NCI-H1436 treated with DMSO at 0.1 percent for 48 hours (cell line): ENCODE measurements around the gene YBX1.
"Not testable (repeated sequence)": the region's sequence is repeated elsewhere in the genome, so short reads cannot be mapped to it uniquely, and the experiment has no call there.

Experiments used
- DNase-seq: peaks from one replicate; lab custom pipeline; 2025; lab: John Stamatoyannopoulos, UW

YBX1 gene

DNA sequence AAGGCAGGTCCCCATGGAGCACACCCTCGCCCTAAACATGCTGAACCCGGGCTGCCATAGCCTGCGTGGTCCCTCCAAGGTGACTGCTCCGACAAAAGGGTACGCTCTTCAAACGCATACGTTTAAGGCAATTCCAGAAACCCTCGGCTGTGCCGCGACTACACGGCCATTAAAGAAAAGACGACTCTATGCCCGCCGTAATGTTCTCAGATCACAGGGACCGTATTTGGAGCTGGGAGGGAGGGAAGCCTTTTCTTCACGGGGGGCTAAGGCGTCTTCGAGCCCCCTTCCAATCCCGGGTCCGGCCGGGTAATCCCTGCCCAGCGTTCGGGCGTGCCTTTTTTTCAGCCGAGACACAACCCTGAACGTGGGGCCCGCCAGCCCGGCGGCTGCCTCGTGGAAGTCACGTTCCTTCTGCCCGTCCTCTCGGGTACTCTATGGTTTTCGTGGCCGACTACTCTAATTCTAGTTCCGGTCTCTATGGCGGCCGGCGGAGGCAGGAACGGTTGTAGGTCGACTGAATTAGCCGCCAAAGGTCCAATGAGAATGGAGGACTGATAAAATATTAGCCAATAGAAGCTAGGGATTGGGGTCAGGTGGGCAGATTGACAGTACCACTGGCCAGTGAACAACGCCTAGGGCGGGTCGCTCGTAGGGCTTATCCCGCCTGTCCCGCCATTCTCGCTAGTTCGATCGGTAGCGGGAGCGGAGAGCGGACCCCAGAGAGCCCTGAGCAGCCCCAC is at the start of gene YBX1:
TSS of gene YBX1 (plus strand) at position 678 of the 743 bp plus-strand sequence. CDS start 148 bp downstream, outside the sequence.
- DNase-seq: peak; percentile 99

DNA sequence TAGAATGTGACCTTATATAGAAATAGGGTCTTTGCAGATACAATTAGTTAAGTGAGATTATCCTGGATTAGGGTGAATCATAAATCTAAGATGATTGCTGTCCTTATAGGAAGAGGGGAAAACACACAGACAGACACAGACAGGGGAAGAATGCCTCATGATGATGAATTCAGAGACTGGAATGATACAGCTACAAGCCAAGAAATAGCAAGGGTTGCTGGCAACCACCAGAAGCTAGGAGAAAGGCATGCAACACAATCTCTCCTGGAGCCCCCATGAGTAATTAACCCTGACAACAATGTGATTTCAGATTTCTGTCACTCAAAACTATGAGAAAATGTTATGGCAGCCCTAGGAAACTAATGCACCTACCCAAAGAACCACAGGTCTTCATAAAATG is 43.1 kb upstream of the YBX1 start:
- no peak for DNase-seq

DNA sequence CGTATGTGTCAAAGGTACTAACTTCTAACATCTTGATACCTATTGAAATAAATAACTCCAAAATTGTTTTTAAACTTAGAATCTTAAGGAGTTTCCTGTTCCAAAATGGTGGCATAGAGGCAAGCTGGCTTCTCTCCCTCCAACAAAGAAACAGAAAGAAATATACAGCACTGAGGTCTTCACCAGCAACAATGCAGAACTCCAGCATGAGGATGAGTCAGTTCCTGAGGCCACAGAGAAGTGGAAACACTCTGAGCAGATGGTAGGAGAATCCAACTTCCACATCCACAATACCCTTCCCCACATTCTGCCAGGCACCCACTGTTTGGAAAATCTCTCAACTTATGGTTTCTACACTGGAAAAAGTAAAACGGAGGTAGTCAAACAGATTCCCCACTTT is 36.2 kb upstream of the YBX1 start:
- DNase-seq: no peak

DNA sequence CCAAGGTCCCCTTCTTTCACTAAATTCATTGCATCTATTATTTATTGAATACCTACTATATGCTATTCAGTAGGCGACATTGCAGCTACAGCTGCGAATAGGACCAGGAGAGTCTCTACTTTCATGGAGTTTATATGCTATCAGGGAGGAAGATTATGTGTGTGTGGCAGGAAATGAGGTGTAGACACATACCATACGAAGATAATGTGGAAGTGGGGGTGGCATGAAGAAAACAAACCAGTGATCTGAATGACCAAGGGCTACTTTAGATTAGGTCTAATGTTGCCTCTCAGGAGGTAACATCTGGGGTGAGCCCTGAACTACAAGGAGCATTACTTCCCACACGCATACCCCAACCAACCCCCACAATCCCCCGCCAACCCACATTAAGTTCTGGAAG is 25.0 kb upstream of the YBX1 start:
- DNase-seq: no peak

DNA sequence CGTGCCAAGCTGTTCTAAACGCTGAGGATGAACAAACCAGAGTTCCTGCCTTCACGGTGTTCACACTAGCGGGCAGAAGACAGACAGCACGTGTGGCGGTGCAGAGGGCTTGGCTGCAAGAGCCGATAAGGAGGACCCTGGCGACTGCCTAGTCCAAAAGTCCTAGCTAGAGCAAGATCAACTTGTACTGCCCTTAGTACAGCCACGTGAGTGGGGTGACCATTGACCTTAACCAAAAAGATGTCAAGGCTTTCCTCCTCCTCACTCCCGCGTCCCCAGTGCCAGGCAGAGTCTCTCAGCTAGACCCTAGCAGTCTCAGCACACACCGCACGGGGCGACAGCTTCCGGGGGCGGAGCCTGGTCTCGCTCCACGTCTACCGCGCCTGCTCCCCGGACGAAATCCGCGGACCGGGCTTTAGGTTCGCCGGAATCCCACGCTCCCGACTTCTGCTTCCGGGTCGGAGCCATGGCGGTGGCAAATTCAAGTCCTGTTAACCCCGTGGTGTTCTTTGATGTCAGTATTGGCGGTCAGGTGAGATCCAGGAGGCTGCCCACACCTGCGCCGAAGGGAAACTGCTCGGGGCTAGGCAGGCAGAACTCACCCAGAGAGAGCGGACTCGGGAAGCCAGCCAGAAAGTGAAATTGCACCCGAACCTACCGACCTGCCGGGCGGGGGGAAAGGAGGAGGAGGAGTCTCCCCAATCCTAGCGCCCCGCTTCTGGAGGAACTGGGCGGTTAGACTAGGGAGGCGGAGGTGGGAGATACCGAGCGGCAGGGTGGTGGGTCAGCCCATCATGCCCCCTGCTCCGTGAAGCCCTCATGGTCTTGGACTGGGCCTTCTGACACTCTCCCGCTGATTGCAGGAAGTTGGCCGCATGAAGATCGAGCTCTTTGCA is 24.0 kb upstream of the YBX1 start, which contains the start of gene PPIH:
TSS of gene PPIH (plus strand) at position 443 of the 896 bp plus-strand sequence. CDS start at position 467, 24 bp downstream.
- peak; percentile 69 for DNase-seq

DNA sequence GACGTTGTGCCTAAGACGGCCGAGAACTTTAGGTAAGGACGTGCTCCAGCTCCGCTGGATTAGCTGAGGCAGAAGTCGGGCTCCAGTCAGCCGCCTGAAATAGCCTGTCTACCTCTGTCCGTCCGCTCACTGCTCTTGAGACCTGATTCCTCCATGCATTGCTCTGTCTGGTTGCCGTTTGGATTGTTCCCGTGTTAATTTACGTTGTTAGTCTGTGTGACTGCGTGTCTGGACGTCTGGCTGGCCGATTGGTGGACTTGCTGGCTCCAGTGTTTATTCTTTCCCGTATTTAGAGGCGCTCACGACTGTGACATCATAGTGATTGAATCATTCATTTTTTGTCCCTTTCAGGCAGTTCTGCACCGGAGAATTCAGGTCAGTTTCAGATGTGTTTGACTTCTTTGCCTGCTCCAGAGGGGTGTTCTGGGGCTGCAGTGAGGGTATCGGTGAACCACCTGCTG is 23.3 kb upstream of the YBX1 start:
- DNase-seq: no peak

DNA sequence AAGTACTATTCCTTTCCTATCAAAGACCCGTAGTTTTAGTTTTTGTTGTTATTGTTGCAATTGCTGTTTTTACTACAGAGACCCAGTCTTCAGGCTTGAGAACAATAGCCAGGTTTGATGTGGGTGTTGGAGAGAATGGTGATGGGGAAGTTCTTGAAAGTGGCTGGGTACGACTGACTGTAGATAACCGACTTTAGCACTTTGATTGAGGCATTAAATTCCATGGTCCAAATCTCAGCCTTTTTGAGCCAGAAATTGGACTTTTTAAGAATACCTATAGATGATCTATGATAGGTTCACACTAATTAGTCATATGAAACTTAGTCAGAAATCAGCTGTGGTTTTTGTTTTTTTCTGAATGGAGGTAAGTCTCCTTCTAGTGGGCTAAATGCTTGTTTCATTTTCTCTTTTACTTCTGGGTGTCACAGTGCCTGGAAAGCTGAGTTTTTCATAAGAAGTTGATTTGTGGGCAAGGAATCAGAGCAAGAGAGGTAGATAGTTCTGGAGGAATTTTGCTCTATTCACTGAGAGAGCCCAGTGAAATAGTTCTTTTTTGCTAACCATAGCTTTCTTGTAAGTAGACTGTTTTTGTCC is 21.2 kb upstream of the YBX1 start:
- DNase-seq: no peak

DNA sequence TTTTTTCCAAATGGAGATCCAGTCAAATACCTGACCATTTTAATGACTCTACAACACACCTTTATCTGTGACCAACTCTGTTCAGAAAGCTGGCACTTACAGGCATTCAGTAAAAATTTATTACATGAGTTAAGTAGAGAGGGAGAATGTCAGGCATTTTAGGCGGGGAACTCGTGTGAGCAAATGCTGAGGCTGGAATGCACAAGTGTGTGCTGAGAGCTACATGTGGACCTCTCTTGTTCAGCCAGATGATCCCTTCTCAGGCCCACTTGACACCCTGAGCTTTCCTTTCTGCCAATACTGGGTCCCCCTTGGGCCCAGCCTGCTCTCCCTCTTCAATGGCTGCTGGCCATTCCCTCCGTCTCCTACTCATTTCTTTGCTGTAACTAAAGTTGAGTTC is 12.3 kb upstream of the YBX1 start:
- DNase-seq: no peak

DNA sequence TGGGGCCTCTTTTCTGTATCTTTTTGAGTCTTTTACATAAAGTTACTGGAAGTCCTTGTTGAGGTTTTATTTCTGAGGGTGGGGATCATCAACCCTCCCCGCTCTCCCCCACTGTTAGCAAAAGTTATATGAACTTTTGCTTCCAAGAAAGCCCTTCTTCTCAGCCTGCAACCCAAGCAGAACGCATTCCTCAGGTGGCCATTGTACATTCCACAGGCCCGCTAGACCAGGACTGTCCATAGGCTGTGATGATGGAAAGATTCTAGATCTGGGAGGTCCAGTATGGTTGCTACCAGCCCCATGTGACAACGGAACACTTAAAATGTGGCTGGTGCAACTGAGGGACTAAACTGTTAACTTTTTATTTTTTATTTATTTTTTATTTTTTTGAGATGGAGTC is 11.8 kb upstream of the YBX1 start:
- no peak for DNase-seq

DNA sequence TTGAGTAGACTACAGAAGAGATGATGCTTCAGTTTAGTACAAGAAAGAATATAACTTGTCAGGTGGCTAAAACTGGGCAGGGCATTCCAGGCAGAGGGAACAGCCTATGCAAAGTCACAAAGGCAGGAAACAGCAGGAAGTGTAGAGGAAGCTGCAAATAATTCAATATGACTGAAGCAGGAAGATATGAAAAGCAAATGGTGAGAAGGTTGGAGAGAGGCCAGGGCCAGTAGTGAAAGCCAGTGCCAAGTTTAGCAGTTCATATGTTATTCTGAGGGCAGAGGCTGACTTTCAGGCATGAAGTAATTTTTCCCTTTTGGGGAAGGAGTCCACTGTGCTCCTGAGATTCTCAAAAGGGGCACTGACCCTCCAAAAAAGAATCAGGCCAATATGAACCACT is 8.0 kb upstream of the YBX1 start:
- no peak for DNase-seq

DNA sequence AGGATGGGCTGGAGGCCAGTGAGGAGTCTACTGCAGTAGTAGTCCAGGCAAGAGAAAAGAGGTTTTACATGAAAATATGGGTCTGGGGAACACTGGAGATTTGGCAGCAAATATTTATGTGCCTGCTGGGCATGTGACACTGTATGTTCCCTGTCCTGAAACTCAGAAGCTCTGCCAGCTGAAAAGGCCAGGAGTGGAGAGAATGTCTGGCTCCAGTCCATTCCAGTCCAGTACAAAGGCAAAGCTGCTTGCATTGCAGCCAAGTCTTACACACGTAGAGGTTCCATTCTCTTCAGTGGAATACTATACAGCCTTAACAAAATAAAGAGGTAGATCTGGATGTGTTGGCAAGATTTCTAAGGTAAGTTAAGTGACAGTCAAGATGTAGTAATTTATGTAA is 7.5 kb upstream of the YBX1 start:
- no peak for DNase-seq

DNA sequence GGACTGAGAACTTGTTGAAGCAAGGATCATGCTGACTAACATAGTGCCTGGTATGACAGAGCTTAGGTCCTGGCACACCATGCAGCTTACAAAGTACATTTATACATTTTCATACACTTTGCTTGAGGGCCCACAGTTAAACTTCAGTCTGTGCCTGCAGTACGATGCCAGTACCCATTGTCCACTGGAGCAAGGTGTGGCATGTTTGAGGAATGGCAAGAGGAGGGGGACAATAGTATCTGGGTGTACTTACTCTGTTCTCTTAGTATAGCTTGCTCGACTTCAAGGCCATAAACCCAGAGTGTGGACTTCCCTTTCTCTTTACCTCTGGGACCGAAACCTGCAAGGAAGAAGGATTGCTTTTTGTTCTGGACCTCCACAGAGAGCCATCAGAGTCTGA is 6.8 kb upstream of the YBX1 start:
- DNase-seq: no peak

DNA sequence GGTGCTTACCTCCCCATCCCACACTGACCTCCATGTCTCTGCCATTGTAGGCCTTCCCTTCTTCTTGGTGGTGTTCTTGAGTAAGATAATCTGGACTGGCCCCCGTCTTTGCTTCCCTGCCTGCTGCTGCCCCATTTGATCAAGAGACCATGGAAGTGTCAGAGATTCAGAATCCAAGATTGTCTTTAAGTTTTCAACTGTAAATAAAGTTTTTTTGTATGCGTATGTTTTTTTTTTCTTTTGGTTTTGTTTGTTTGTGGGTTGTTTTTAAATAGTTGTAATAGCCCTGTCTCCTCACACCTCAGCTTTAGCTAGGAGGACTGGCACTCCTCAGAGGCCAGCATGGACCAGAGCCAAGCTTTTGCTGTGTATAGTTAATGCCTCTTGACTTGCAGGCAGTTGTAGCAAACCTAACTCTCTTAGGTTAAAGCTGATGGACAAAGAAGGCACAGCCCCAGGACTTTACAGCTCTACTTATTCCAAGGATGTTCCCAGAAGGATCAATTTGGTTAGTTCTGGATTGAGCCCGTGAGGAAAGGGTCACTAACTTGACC is 5.6 kb upstream of the YBX1 start:
- no peak for DNase-seq

DNA sequence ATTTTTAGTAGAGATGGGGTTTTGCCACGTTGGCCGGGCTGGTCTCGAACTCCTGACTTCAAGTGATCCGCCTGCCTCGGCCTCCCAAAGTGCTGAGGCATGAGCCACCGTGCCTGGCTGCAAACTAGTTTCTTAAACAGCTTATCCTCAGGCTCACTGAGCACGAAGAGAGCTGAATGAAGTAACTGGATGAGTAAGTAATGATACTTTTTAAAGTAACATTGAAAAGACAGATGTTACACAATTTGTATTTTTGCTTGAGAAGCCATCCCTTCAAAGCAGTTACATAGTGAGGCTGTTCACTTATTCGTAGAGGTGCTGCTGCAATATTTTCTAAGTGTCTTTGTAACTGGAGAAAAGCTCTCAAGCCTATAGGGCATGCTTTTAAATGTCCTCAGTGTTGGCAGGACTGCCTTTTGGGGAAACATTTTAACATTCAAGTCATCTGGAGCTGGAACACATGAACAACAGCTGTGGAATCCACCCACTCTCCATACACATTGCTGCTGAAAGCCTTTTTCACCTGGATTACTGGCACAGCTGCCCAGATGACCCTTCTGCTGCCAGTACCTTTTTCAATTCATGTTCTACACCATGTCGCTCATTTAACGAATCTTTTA is 2.7 kb upstream of the YBX1 start:
- no peak for DNase-seq

DNA sequence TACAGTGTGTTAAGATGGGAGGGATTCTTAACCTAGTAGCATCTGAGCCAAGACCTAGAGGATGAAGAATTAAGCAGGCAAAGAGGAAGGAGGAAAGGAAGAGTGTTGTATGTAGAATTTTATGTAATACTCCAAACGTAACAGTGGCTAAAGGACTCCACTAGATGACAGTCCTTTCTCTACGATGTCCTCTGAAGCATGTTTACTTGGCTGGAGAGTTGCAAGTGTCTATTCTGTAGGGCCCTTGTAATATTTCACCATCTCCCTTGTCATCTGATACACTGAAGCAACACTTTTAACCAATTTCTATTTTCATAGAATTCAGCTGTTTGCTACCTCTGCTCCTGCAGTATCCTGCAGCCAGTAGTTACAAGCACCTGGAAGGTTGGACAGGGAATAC is 2.2 kb upstream of the YBX1 start:
- DNase-seq: no peak

DNA sequence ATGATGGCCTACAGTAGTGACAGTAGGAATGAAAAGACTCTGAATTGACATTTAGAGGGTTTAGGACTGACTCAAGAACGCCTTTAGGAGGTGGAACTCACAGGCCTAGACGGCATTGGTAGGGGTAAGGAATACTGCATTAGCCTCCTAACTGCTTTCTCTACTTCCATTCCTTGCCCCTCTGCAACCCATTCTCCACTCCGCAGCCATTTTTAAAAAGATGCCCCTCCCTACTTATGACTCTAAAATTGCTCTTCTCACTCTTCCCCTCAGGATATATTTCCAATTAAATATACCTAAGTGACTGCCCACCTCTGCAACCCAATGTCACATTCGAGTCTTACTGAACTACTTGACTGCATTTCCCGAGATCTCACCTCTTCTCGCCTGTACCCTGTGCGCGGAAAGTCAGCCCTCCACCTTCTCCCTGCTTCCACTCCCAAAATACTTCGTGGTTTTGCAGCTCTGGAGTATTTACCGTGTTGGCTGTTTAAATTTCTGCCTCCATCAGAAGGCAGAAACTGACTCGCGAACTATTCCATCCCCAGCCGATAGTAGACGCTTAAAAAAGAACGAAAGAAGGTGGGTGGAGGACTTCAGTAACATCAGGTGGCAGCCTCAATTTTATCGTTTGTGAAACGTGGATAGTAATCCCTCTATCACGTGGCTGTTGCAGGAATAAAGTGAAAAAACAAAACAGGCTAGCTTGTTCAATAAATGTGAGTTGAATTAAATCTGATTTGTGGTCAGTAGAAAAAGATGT is 1.1 kb upstream of the YBX1 start:
- DNase-seq: no peak

DNA sequence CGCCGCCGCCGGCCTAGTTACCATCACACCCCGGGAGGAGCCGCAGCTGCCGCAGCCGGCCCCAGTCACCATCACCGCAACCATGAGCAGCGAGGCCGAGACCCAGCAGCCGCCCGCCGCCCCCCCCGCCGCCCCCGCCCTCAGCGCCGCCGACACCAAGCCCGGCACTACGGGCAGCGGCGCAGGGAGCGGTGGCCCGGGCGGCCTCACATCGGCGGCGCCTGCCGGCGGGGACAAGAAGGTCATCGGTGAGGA is 193 bp downstream of the YBX1 start:
- DNase-seq: not testable (repeated sequence)

DNA sequence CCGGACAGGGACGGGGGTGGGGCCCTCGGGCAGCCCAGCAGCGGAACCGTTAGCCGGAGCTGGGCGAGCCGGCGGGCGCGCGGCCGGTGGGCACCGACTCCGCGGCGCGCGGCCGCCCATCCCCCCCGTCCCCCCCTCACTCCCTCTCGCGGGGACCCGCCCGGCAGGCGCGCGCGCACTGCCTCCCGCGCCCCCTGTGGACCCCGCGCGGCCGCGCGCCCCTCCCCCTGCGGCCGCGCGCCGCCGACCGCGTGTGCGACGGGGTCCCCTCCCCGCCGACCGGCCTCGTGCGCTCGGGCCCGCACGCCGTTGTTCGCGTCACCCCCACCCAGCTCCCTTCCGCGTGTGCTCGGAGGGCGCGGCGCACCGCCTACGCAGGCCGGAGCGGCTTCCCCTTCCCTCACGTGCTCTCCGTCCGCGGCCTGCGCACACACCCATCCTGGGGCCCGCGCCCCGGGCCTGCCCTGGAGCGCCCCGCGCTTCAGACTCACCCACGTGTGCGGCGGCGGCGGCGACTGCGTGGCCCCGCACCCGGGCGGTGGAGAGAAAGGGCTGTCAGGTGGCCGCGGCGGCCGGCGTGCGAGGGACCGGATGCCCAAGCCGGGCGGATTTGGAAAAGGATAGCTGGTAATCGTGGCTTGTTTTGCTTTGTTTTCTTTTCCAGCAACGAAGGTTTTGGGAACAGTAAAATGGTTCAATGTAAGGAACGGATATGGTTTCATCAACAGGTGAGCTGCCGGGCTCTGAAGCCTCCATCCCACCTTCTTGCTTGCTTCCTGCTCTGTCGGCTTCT is 717 bp downstream of the YBX1 start:
- DNase-seq: no peak

DNA sequence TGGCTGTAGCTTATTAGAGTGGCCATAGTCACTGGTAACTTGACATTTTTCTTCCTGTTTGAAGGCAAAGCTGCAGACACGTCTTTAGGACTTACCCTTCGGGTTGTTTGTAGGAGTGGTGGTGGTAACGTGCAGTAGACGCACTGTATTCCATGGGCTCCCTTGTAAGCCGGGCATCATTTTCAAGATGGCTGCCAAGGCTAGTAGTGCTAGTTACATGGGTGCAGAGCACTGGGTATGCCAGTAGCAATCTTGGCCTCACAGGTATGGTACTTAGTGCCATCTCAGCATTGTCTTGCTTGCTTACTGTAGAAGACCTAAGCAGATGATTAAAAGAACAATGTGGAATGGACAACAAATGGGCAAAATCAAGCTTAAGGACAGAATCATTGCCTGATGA is 1.9 kb downstream of the YBX1 start:
- no peak for DNase-seq

DNA sequence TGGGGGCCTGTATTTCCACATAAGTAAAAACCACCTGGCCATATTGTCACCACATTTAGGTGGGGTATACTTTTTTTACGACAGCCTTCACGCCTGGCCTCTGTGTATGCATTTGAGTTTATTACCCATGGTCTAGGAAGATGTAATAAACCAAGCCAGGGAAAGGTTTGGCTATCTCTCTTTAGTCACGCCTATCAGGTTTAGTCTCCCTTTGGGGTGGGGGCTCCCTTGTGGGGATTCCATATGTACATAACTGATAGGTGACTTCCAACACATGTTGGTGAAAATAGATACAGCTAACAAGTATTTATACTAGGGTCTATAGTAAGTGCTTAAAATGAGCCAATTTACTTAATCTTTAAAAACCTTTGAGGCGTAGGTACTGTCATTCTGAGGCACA is 4.2 kb downstream of the YBX1 start:
- DNase-seq: no peak

DNA sequence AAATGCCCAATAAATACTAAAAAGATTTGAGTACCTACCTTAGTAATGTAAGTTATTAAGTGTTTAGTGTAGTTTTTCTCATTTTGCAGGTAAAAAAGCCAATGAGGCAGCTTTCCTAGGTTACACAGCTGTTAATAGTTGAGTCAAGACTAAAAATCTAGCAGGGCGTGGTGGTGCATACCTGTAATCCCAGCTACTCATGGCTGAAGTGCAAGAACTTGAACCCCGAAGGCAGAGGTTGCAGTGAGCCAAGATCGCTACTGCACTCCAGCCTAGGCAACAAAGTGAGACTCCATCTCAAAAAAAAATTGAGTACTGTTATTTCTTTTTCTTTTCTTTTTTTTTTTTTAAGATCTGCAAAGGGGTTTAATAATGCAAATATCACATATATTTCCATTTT is 7.7 kb downstream of the YBX1 start:
- no peak for DNase-seq
